K562 (cell line): ENCODE measurements around the gene SLC12A4. TPM values are rescaled to one million over a fixed set of nuclear protein-coding genes. Genes with fewer than 3 reads are reported as not detected.

Experiments used
- E2F6 ChIP-seq, 2 experiments: IDR thresholded peaks; 2 replicates each; pipeline ENCODE4 v1.6.1; 2011; ENCODE audit warnings: borderline replicate concordance in 1 of 2, control low read depth in 1 of 2, low read depth in 1 of 2, low read length in 1 of 2, mild to moderate bottlenecking in 1 of 2, mixed read lengths in 1 of 2, moderate library complexity in 1 of 2; ENCODE audit not compliant: insufficient read depth in 1 of 2, insufficient read length in 1 of 2, poor library complexity in 1 of 2, severe bottlenecking in 1 of 2; ENCODE audit errors: extremely low read depth in 1 of 2
- FOXK2 ChIP-seq, 2 experiments: fragments of 450-650 bp; IDR thresholded peaks in 1 of 2; conservative IDR thresholded peaks in 1 of 2; 2 replicates each; pipeline ENCODE4 v1.6.1; 2016; ENCODE audit warnings: low read depth in 2 of 2, mild to moderate bottlenecking in 1 of 2
- NFRKB ChIP-seq: fragments of 450-650 bp; IDR thresholded peaks from 2 replicates; pipeline ENCODE4 v1.6.1; 2016; ENCODE audit warnings: low read depth
- PCBP2 ChIP-seq: fragments of 200-400 bp; formaldehyde crosslinking; IDR thresholded peaks from 2 replicates; pipeline ENCODE4 v1.6.1; 2018; ENCODE audit warnings: low read length, low read depth, mild to moderate bottlenecking, moderate library complexity; ENCODE audit not compliant: poor library complexity, severe bottlenecking
- SMARCA4 ChIP-seq: fragments of 450-650 bp; IDR thresholded peaks from 2 replicates; pipeline ENCODE4 v1.6.1; 2016
- ZBTB40 ChIP-seq, 2 experiments: fragments of 450-650 bp in 1 of 2; sonication (generic) in 1 of 2; formaldehyde crosslinking in 1 of 2; IDR thresholded peaks; 2 replicates each; pipeline versions ENCODE4 v1.7.1 to v1.9.0; 2016 to 2022; ENCODE audit warnings: inconsistent platforms in 1 of 2, mild to moderate bottlenecking in 1 of 2, missing genetic modification reagents in 1 of 2
- ZFP1 ChIP-seq: fragments of 450-650 bp; formaldehyde crosslinking; IDR thresholded peaks from 2 replicates; pipeline ENCODE4 v1.4.0; 2020; ENCODE audit warnings: mild to moderate bottlenecking, mixed read lengths
- ZNF384 ChIP-seq: IDR thresholded peaks from 2 replicates; pipeline ENCODE4 v1.6.1; 2012; ENCODE audit warnings: low read depth, low read length, improper control_type of control experiment
- ZNF395 ChIP-seq: fragments of 200-800 bp; sonication (Bioruptor generic); IDR thresholded peaks from 2 replicates; pipeline ENCODE4 v1.6.1; 2017; ENCODE audit warnings: missing genetic modification characterization, missing compliant biosample characterization
- ZNF512 ChIP-seq: IDR thresholded peaks from 2 replicates; pipeline ENCODE4 v1.6.1; 2016; ENCODE audit warnings: missing genetic modification characterization, missing compliant biosample characterization
- polyA plus RNA-seq, 8 experiments: library from polyadenylated mRNA; depleted of rRNA in 4 of 8; stranded (reverse) in 5 of 8; unstranded in 3 of 8; fragments of >200 nt; fragmentation: Nextera tagmentation in 2 of 8; fragmentation: Illumina TruSeq in 1 of 8; extraction: Ambion mirVana in 2 of 8; extraction: Trizol in 1 of 8; gene quantifications; 2 replicates each; pipeline versions ENCODE4 v1.2.1 to v1.2.3, GENCODE V29; 2011 to 2014; ENCODE audit warnings: inconsistent platforms in 1 of 8, missing spikeins in 1 of 8
- total RNA-seq, 7 experiments: library from RNA; depleted of rRNA in 6 of 7; stranded (reverse); fragments of >200 nt in 6 of 7; fragmentation: Illumina TruSeq in 2 of 7; extraction: Trizol in 2 of 7; gene quantifications; 2 replicates each; pipeline versions ENCODE4 v1.2.1 to v1.2.3, GENCODE V29; 2011 to 2021; ENCODE audit warnings: low replicate concordance in 1 of 7

Gene SLC12A4
- total and polyA plus RNA-seq, 9 of the 15 experiments (the other 6 are each of a cell fraction or from before 2014, with no cell fraction given), result 0.75 to 43.5 (median 15.0) TPM

- TF ChIP-seq ZBTB40 (IDR thresholded peaks at IDR 0.05), result peak; percentile 30; the same call in 1 of the 2 replicates
- TF ChIP-seq ZBTB40 (CRISPR knock-in tag; IDR thresholded peaks at IDR 0.05), result no peak
- TF ChIP-seq ZNF512 (tag), result 0 out of 2 replicates have a peak, but pooled peaks have one; percentile 11
- TF ChIP-seq ZNF395 (CRISPR knock-in tag), result peak; percentile 74; the same call in 1 of the 2 replicates
- TF ChIP-seq SMARCA4, result no peak
- TF ChIP-seq NFRKB, result 0 out of 2 replicates have a peak, but pooled peaks have one; percentile 57
- TF ChIP-seq FOXK2 (conservative IDR thresholded peaks at IDR 0.05 in 1 of 2, IDR thresholded peaks at IDR 0.05 in 1 of 2; ENCODE audit: low read depth in 2 of 2), result 0 out of 4 replicates have a peak, but pooled peaks of 1 of the 2 experiments have one; percentile 7
- TF ChIP-seq PCBP2, result no peak
- peak in 1 of 2 experiments; percentile 3 for TF ChIP-seq E2F6 (IDR thresholded peaks at IDR 0.05; ENCODE audit: borderline replicate concordance in 1 of 2, extremely low read depth in 1 of 2, insufficient read depth in 1 of 2, insufficient read length in 1 of 2, low read depth in 1 of 2, low read length in 1 of 2, poor library complexity in 1 of 2, severe bottlenecking in 1 of 2)
- peak; percentile 68 for TF ChIP-seq ZNF384
- TF ChIP-seq ZFP1 (CRISPR knock-in tag), result no peak
These were observed 1.0 kb upstream of the SLC12A4 start (continued) for GRCh38 chr16:67969254-67970039.
